Neural crest cell (in vitro differentiated cells): ENCODE data around the gene MICALL2. TPM values are rescaled to one million over a fixed set of nuclear protein-coding genes. Genes with fewer than 3 reads are reported as not detected.

Source experiments
- DNase-seq: peaks from one replicate; pipeline ENCODE4 v3.0.0; 2021; ENCODE audit warnings: low read depth, mixed read lengths, low spot score
- H3K27ac Mint-ChIP-seq: one replicate; pipeline ENCODE4 v1.8.0; 2021; ENCODE audit warnings: mild to moderate bottlenecking, mixed read lengths; ENCODE audit not compliant: unreplicated experiment
- H3K27me3 Mint-ChIP-seq: 2 replicates; pipeline ENCODE4 v1.8.0; 2021; ENCODE audit warnings: low read depth, mild to moderate bottlenecking, mixed read lengths
- H3K36me3 Mint-ChIP-seq: 2 replicates; pipeline ENCODE4 v1.8.0; 2021; ENCODE audit warnings: low read depth, mild to moderate bottlenecking, mixed read lengths
- H3K4me1 Mint-ChIP-seq: 2 replicates; pipeline ENCODE4 v1.8.0; 2021; ENCODE audit warnings: mixed read lengths
- H3K4me3 Mint-ChIP-seq: one replicate; pipeline ENCODE4 v1.8.0; 2021; ENCODE audit warnings: mild to moderate bottlenecking, mixed read lengths
- H3K9me3 Mint-ChIP-seq: 2 replicates; pipeline ENCODE4 v1.8.0; 2021; ENCODE audit warnings: mixed read lengths
- CTCF ChIP-seq: fragments of 200-600 bp; sonication (generic); conservative IDR thresholded peaks from 2 replicates; pipeline ENCODE4 v1.5.0; 2021; ENCODE audit warnings: antibody characterized with exemption, mild to moderate bottlenecking
- total RNA-seq: library from RNA; stranded (reverse); gene quantifications from 2 replicates; pipeline ENCODE4 v1.2.1, GENCODE V29; 2021

Gene MICALL2
- total RNA-seq, 1 donor from 2014 or later, result 18.7 TPM

GRCh38 chr7:1401011-1401410 lies 58.3 kb downstream of the MICALL2 start:
- Mint-ChIP-seq H3K27me3 (peaks cover 96% of the 10 kb centered on the region), H3K4me1 (peaks cover 7% of the 10 kb centered on the region), H3K9me3 (no peaks in the 10 kb centered on the region), H3K27ac (no peak overlapping the region), H3K36me3 (no peaks in the 10 kb centered on the region), H3K4me3 (no peak overlapping the region)
- TF ChIP-seq CTCF, result no peak
- DNase-seq, result no peak

GRCh38 chr7:1400371-1400770 lies 58.9 kb downstream of the MICALL2 start:
- Mint-ChIP-seq H3K4me1 (peaks cover 7% of the 10 kb centered on the region), H3K9me3 (no peaks in the 10 kb centered on the region), H3K27ac (no peak overlapping the region), H3K36me3 (no peaks in the 10 kb centered on the region), H3K4me3 (no peak overlapping the region), H3K27me3 (peaks cover 92% of the 10 kb centered on the region)
- no peak for TF ChIP-seq CTCF
- no peak for DNase-seq

GRCh38 chr7:1397491-1398327 lies 61.6 kb downstream of the MICALL2 start:
- H3K9me3 Mint-ChIP-seq, result no peaks in the 10 kb centered on the region
- no peaks in the 10 kb centered on the region for H3K4me1 Mint-ChIP-seq
- H3K27ac Mint-ChIP-seq, result no peak overlapping the region
- no peak for TF ChIP-seq CTCF
- no peak for DNase-seq
- peaks cover 76% of the 10 kb centered on the region for H3K27me3 Mint-ChIP-seq
- no peak overlapping the region for H3K4me3 Mint-ChIP-seq
- no peaks in the 10 kb centered on the region for H3K36me3 Mint-ChIP-seq

- TF ChIP-seq CTCF, result no peak
- Mint-ChIP-seq H3K27ac (no peak overlapping the region), H3K27me3 (peaks cover 70% of the 10 kb centered on the region), H3K4me3 (no peak overlapping the region), H3K36me3 (no peaks in the 10 kb centered on the region), H3K4me1 (no peaks in the 10 kb centered on the region), H3K9me3 (no peaks in the 10 kb centered on the region)
- DNase-seq, result no peak
Measured at GRCh38 chr7:1396195-1396594, 63.1 kb downstream of the MICALL2 start.

- H3K4me1 Mint-ChIP-seq, result no peaks in the 10 kb centered on the region
- TF ChIP-seq CTCF, result no peak
- peaks cover 69% of the 10 kb centered on the region for H3K27me3 Mint-ChIP-seq
- no peaks in the 10 kb centered on the region for H3K36me3 Mint-ChIP-seq
- no peak for DNase-seq
- no peaks in the 10 kb centered on the region for H3K9me3 Mint-ChIP-seq
- no peak overlapping the region for H3K27ac Mint-ChIP-seq
- no peak overlapping the region for H3K4me3 Mint-ChIP-seq
Measured at GRCh38 chr7:1395211-1396070, 63.8 kb downstream of the MICALL2 start.
